Osteocyte (in vitro differentiated cells): ENCODE data around the gene RPRD1B. TPM values are rescaled to one million over a fixed set of nuclear protein-coding genes. Genes with fewer than 3 reads are reported as not detected.

Source experiments
- DNase-seq: peaks from one replicate; pipeline ENCODE4 v3.0.0; 2021; ENCODE audit warnings: mixed read lengths; ENCODE audit not compliant: unreplicated experiment; ENCODE audit errors: extremely low spot score
- H3K27ac Mint-ChIP-seq: one replicate; pipeline ENCODE4 v1.8.0; 2021; ENCODE audit warnings: mild to moderate bottlenecking, mixed read lengths; ENCODE audit not compliant: unreplicated experiment
- H3K27me3 Mint-ChIP-seq: one replicate; pipeline ENCODE4 v1.8.0; 2021; ENCODE audit warnings: mixed read lengths; ENCODE audit not compliant: unreplicated experiment
- H3K36me3 Mint-ChIP-seq: one replicate; pipeline ENCODE4 v1.8.0; 2021; ENCODE audit warnings: mixed read lengths; ENCODE audit not compliant: unreplicated experiment
- H3K4me1 Mint-ChIP-seq: one replicate; pipeline ENCODE4 v1.8.0; 2021; ENCODE audit warnings: mixed read lengths; ENCODE audit not compliant: unreplicated experiment
- H3K4me3 Mint-ChIP-seq: one replicate; pipeline ENCODE4 v1.8.0; 2021; ENCODE audit warnings: mild to moderate bottlenecking, moderate library complexity, mixed read lengths; ENCODE audit not compliant: unreplicated experiment
- H3K9me3 Mint-ChIP-seq: one replicate; pipeline ENCODE4 v1.8.0; 2021; ENCODE audit warnings: mixed read lengths; ENCODE audit not compliant: unreplicated experiment
- total RNA-seq: library from RNA; stranded (reverse); gene quantifications from 2 replicates; pipeline ENCODE4 v1.2.1, GENCODE V29; 2021
- TF ChIP-seq, protein P1 (sequence below): fragments of 200-600 bp; sonication (generic); IDR thresholded peaks from 2 replicates; pipeline ENCODE4 v1.5.0; 2021; ENCODE audit warnings: antibody characterized with exemption, mild to moderate bottlenecking, moderate library complexity

Gene RPRD1B
- total RNA-seq, 1 donor from 2014 or later: 28.5 TPM

DNA sequence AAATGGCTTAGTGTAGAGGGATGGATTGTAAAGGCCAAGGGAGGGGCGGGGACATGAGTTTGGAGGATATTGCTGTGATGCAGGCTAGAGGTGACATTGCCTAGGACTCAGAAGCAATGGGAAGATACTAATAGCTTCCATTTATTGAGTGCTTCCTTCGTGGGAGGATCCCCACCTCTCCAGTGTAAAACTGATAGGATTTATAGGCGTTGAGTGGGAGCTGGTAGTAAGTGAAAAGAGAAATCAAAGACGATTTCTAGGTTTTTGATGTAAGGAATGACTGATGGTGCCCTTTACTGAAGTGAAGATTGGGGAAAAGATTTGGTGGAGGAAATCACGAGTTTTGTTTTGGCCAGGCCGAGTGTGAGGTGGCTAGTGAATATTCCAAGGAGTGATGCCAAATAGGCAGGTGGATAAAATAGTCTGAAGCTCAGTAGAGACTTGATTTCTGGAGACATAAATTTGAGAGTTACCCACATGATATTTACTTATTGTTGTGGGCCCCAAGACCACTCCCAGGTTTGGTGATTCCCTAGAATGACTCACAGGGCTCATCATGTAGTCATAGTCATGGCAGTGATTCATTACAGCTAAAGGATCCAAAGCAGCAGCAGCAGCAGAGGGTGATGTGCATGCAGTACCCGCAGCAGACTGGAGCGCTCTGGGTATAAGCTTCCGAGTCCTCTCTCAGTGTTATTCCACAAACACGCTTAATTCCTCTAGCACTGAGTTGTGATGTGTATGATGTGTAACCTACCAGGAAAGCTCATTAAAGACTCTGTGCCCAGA is 10.2 kb downstream of the RPRD1B start:
- no peak overlapping the region for H3K4me3 Mint-ChIP-seq
- TF ChIP-seq, protein P1, sequence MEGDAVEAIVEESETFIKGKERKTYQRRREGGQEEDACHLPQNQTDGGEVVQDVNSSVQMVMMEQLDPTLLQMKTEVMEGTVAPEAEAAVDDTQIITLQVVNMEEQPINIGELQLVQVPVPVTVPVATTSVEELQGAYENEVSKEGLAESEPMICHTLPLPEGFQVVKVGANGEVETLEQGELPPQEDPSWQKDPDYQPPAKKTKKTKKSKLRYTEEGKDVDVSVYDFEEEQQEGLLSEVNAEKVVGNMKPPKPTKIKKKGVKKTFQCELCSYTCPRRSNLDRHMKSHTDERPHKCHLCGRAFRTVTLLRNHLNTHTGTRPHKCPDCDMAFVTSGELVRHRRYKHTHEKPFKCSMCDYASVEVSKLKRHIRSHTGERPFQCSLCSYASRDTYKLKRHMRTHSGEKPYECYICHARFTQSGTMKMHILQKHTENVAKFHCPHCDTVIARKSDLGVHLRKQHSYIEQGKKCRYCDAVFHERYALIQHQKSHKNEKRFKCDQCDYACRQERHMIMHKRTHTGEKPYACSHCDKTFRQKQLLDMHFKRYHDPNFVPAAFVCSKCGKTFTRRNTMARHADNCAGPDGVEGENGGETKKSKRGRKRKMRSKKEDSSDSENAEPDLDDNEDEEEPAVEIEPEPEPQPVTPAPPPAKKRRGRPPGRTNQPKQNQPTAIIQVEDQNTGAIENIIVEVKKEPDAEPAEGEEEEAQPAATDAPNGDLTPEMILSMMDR: no peak
- peaks cover 25% of the 10 kb centered on the region for H3K36me3 Mint-ChIP-seq
- H3K9me3 Mint-ChIP-seq: no peaks in the 10 kb centered on the region
- H3K27ac Mint-ChIP-seq: peak overlapping the region; percentile 3
- H3K4me1 Mint-ChIP-seq: peaks cover 15% of the 10 kb centered on the region
- H3K27me3 Mint-ChIP-seq: no peaks in the 10 kb centered on the region
- DNase-seq: no peak

DNA sequence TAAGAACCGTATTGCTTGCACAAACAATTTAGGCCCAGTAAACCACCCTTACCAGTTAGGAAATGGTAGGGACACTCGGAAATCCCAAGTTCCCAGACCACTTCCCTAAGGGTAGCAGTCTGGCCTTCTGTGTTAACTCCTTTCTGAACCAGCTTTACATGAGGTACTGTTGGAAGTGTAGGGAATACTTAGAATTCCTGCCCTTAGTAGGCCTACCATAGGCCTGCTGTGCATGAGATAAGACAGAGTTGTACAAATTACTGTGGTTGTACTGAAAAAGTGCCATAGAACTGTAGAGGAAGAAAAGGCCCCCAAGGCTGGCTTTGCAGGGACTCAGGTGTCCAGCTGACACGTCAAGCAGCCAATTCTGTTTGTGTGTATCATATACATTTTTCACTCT is 11.1 kb downstream of the RPRD1B start:
- Mint-ChIP-seq H3K4me1 (peaks cover 18% of the 10 kb centered on the region), H3K27ac (no peak overlapping the region)

DNA sequence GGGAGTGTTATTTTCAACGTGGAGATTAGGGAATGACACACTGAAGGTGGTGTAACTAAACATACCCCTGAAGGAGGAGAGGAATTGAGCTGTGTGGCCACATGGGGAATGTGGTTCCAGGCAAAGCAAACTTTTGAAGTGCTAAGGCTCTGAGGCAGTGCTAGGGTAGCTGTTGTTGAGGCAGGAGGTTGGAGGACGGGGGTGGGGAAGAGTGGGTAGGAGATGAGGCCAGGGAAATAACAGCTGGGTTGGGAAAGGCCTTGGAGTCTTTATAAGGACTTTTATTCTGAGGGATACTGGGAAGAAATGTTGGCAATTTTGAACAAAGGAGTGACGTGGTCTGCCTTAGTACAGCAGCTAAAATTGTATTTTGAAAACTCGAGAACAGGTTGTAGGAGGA is 13.0 kb downstream of the RPRD1B start:
- TF ChIP-seq, protein P1: no peak
- no peak for DNase-seq
- Mint-ChIP-seq H3K4me3 (no peak overlapping the region), H3K4me1 (peaks cover 24% of the 10 kb centered on the region), H3K9me3 (no peaks in the 10 kb centered on the region), H3K27me3 (no peaks in the 10 kb centered on the region), H3K27ac (no peak overlapping the region), H3K36me3 (peaks cover 21% of the 10 kb centered on the region)

More for the DNA sequence above, 11.1 kb downstream of the RPRD1B start:
- Mint-ChIP-seq H3K27me3 (no peaks in the 10 kb centered on the region), H3K36me3 (peaks cover 25% of the 10 kb centered on the region), H3K9me3 (no peaks in the 10 kb centered on the region), H3K4me3 (no peak overlapping the region)
- DNase-seq: no peak
- TF ChIP-seq, protein P1: no peak

DNA sequence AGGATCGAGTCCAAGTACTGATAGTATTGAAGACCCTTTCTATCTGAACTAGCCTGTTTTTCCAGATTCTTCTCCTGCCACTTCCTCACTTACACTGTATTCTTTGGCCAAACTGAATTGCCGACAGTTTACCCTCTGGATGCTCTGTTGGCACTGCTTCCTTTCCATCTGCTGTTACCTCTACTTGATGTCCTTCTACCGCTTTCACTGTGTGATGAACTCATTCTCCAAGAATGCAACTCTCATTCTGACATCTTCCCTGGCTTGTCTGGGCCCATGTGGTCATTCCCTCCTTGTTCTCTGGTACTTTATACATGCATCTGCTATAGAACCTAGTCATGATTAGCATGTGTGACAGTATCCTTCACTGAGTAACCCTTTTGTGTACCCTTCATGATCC is 16.3 kb downstream of the RPRD1B start:
- peaks cover 18% of the 10 kb centered on the region for H3K36me3 Mint-ChIP-seq
- H3K27ac Mint-ChIP-seq: peak overlapping the region; percentile 45
- no peaks in the 10 kb centered on the region for H3K27me3 Mint-ChIP-seq
- no peaks in the 10 kb centered on the region for H3K9me3 Mint-ChIP-seq
- H3K4me1 Mint-ChIP-seq: peaks cover 17% of the 10 kb centered on the region
- no peak for DNase-seq
- TF ChIP-seq, protein P1: no peak
- no peak overlapping the region for H3K4me3 Mint-ChIP-seq

DNA sequence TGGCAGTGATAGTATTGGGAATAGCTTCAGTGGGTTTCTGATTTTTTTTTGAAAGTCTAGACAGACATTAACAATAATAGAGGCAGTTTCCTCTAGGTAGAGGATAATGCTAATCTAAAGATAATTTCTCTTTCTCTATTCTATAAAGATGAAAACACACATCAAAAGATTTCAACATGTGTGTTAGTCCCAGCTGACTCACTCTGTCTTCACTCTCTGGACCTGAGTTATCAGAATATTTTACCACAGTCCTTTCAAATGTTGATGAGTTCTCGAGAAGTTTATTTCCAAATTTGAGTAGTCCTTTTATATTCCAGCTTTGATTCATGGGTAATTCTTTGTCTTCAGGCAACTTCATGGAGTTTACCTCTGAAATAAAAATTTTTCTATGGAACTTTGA is 17.1 kb downstream of the RPRD1B start:
- no peaks in the 10 kb centered on the region for H3K9me3 Mint-ChIP-seq
- H3K4me1 Mint-ChIP-seq: peaks cover 22% of the 10 kb centered on the region
- H3K4me3 Mint-ChIP-seq: no peak overlapping the region
- H3K27me3 Mint-ChIP-seq: no peaks in the 10 kb centered on the region
- DNase-seq: no peak
- peaks cover 18% of the 10 kb centered on the region for H3K36me3 Mint-ChIP-seq
- no peak overlapping the region for H3K27ac Mint-ChIP-seq
- TF ChIP-seq, protein P1: no peak
